GM12878 (cell line): Measurements from ENCODE around the gene AHNAK.

Source experiments
- EGR1 ChIP-seq, 2 experiments: IDR thresholded peaks; 1 replicate in 1 of 2; 2 replicates in 1 of 2; pipeline ENCODE4 v1.6.1; 2011 to 2012; ENCODE audit warnings: low read depth in 2 of 2, low read length in 2 of 2, borderline replicate concordance in 1 of 2, mild to moderate bottlenecking in 1 of 2, moderate library complexity in 1 of 2
- POLR2A ChIP-seq: IDR thresholded peaks from 2 replicates; pipeline ENCODE4 v1.6.1; 2011; ENCODE audit warnings: low read depth, mild to moderate bottlenecking, low read length
- POLR2AphosphoS5 ChIP-seq: IDR thresholded peaks from 2 replicates; pipeline ENCODE4 v1.6.1; 2011; ENCODE audit warnings: mild to moderate bottlenecking, low read length, inconsistent platforms
- RELA ChIP-seq: fragments of 450-650 bp; IDR thresholded peaks from 2 replicates; pipeline ENCODE4 v1.8.0; 2014; ENCODE audit warnings: borderline replicate concordance; ENCODE audit not compliant: partially characterized antibody
- RFX5 ChIP-seq: IDR thresholded peaks from 2 replicates; pipeline ENCODE4 v1.6.1; 2011; ENCODE audit warnings: low read depth, low read length, improper control_type of control experiment
- SRF ChIP-seq, 2 experiments: IDR thresholded peaks; 2 replicates each; pipeline ENCODE4 v1.6.1; 2011; ENCODE audit warnings: low read depth in 2 of 2, low read length in 2 of 2, mild to moderate bottlenecking in 1 of 2, moderate library complexity in 1 of 2
- TF ChIP-seq, protein P1 (sequence below): IDR thresholded peaks from 2 replicates; pipeline ENCODE4 v1.6.1; 2012; ENCODE audit warnings: low read depth, low read length, improper control_type of control experiment
- TF ChIP-seq, protein P2 (sequence below): IDR thresholded peaks from 2 replicates; pipeline ENCODE4 v1.6.1; 2011; ENCODE audit warnings: borderline replicate concordance, low read depth, mild to moderate bottlenecking, moderate library complexity, mixed read lengths, low read length; ENCODE audit not compliant: insufficient read depth; ENCODE audit errors: extremely low read length
- TF ChIP-seq, protein P3 (sequence below), 3 experiments: IDR thresholded peaks in 2 of 3; conservative IDR thresholded peaks in 1 of 3; 2 replicates each; pipeline ENCODE4 v1.5.1; 2011; ENCODE audit warnings: low read depth in 3 of 3, low read length in 3 of 3, mild to moderate bottlenecking in 3 of 3, control low read depth in 2 of 3, moderate library complexity in 2 of 3, inconsistent platforms in 1 of 3, mixed read lengths in 1 of 3; ENCODE audit not compliant: control insufficient read depth in 2 of 3, insufficient read depth in 1 of 3; ENCODE audit errors: extremely low read depth in 1 of 3

DNA sequence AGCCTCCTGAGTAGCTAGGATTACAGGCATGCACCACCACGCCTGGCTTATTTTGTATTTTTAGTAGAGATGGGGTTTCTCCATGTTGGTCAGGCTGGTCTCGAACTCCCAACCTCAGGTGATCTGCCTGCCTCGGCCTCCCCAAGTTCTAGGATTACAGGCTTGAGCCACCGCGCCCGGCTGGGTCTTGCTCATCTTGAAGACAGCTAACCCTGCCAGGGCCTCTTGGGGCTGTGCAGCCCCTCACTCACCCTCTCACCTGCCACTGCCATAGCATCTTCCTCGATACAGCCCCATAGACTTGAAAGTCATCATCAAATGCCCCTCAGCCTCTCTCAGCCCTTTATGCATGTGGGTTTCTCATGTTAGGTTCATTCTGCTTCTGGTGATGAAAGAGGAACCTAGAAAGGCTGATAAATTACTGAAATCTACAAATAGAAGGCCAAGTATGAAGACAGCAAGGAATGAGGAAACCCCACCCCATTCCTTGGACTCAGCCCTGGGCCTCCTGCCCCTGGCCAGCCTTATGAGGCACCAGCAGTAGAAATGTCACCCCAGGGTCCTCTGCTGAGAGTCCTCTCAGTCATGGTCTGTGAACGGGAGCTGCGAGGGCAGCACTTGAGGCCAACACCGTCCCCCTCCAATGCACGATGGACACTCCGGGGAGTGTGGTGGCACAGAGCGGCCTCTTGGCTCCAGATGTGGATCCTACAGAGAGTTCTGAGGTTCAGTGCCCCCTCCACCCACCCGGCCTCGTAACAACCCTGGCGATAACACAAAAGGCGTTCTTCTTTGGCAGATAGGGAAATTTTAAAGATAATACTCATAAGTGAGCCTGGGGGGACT, 103.0 kb downstream of the AHNAK start:
- no peak for TF ChIP-seq RELA
- TF ChIP-seq EGR1 (IDR thresholded peaks at IDR 0.05; ENCODE audit: borderline replicate concordance in 1 of 2, low read depth in 2 of 2, low read length in 2 of 2) = no peak
- TF ChIP-seq, protein P1, sequence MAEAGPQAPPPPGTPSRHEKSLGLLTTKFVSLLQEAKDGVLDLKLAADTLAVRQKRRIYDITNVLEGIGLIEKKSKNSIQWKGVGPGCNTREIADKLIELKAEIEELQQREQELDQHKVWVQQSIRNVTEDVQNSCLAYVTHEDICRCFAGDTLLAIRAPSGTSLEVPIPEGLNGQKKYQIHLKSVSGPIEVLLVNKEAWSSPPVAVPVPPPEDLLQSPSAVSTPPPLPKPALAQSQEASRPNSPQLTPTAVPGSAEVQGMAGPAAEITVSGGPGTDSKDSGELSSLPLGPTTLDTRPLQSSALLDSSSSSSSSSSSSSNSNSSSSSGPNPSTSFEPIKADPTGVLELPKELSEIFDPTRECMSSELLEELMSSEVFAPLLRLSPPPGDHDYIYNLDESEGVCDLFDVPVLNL = no peak
- TF ChIP-seq, protein P2, sequence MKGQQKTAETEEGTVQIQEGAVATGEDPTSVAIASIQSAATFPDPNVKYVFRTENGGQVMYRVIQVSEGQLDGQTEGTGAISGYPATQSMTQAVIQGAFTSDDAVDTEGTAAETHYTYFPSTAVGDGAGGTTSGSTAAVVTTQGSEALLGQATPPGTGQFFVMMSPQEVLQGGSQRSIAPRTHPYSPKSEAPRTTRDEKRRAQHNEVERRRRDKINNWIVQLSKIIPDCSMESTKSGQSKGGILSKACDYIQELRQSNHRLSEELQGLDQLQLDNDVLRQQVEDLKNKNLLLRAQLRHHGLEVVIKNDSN = no peak
- no peak for TF ChIP-seq POLR2AphosphoS5
- TF ChIP-seq RFX5 = no peak
- TF ChIP-seq, protein P3, sequence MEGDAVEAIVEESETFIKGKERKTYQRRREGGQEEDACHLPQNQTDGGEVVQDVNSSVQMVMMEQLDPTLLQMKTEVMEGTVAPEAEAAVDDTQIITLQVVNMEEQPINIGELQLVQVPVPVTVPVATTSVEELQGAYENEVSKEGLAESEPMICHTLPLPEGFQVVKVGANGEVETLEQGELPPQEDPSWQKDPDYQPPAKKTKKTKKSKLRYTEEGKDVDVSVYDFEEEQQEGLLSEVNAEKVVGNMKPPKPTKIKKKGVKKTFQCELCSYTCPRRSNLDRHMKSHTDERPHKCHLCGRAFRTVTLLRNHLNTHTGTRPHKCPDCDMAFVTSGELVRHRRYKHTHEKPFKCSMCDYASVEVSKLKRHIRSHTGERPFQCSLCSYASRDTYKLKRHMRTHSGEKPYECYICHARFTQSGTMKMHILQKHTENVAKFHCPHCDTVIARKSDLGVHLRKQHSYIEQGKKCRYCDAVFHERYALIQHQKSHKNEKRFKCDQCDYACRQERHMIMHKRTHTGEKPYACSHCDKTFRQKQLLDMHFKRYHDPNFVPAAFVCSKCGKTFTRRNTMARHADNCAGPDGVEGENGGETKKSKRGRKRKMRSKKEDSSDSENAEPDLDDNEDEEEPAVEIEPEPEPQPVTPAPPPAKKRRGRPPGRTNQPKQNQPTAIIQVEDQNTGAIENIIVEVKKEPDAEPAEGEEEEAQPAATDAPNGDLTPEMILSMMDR (IDR thresholded peaks at IDR 0.05 in 2 of 3, conservative IDR thresholded peaks at IDR 0.05 in 1 of 3; ENCODE audit: control insufficient read depth in 2 of 3, extremely low read depth in 1 of 3, insufficient read depth in 1 of 3, low read depth in 3 of 3, low read length in 3 of 3) = no peak
- TF ChIP-seq SRF (IDR thresholded peaks at IDR 0.05; ENCODE audit: low read depth in 2 of 2, low read length in 2 of 2) = no peak
- TF ChIP-seq POLR2A = no peak
